Measurements from ENCODE around the gene FKBP1C.
"Not testable (repeated sequence)": the region's sequence is repeated elsewhere in the genome, so short reads cannot be mapped to it uniquely, and the experiment has no call there.

GRCh38 chr6:63211343-63211742, at the start of gene FKBP1C:
- not testable (repeated sequence) for TF ChIP-seq CTCF (IDR thresholded peaks at IDR 0.05; ENCODE audit: low read length); EZH2 (IDR thresholded peaks at IDR 0.05; ENCODE audit: borderline replicate concordance, low read length)
